NCI-H2196 treated with DMSO at 0.1 percent for 48 hours (cell line): ENCODE data around the gene CUZD1.
"Not testable (repeated sequence)": the region's sequence is repeated elsewhere in the genome, so short reads cannot be mapped to it uniquely, and the experiment has no call there.

Experiments used
- DNase-seq: peaks from one replicate; lab custom pipeline; 2025; ENCODE audit not compliant: unreplicated experiment; lab: John Stamatoyannopoulos, UW

The CUZD1 gene

GRCh38 chr10:122845783-122846332 is at the start of gene CUZD1:
CUZD1 (minus strand) TSS chr10:122845857; CDS start chr10:122845843, 14 bp downstream.
- no peak for DNase-seq

- no peak for DNase-seq
Measured at GRCh38 chr10:122894261-122894944, 48.7 kb upstream of the CUZD1 start.

- no peak for DNase-seq
Measured at GRCh38 chr10:122884166-122884565, 38.5 kb upstream of the CUZD1 start.

- no peak for DNase-seq
Measured at GRCh38 chr10:122882766-122883165, 37.1 kb upstream of the CUZD1 start.

- no peak for DNase-seq
Measured at GRCh38 chr10:122879339-122880273, 33.9 kb upstream of the CUZD1 start, which contains the start of gene FAM24B. FAM24B (minus strand) TSS chr10:122879581; CDS start chr10:122850515, 29,066 bp downstream.

GRCh38 chr10:122878799-122879338 is 33.2 kb upstream of the CUZD1 start:
- no peak for DNase-seq

- DNase-seq: no peak
Measured at GRCh38 chr10:122877264-122877663, 31.6 kb upstream of the CUZD1 start.

GRCh38 chr10:122876467-122876855 is 30.8 kb upstream of the CUZD1 start:
- no peak for DNase-seq

GRCh38 chr10:122875843-122876466 is 30.3 kb upstream of the CUZD1 start:
- no peak for DNase-seq

GRCh38 chr10:122871947-122872346 is 26.3 kb upstream of the CUZD1 start:
- not testable (repeated sequence) for DNase-seq

- not testable (repeated sequence) for DNase-seq
Measured at GRCh38 chr10:122868768-122869167, 23.1 kb upstream of the CUZD1 start.

GRCh38 chr10:122866757-122867482 is 21.3 kb upstream of the CUZD1 start:
- DNase-seq: not testable (repeated sequence)

GRCh38 chr10:122864901-122865300 is 19.2 kb upstream of the CUZD1 start:
- no peak for DNase-seq

- DNase-seq: no peak
Measured at GRCh38 chr10:122864194-122864592, 18.5 kb upstream of the CUZD1 start.

- no peak for DNase-seq
Measured at GRCh38 chr10:122863216-122864193, 17.8 kb upstream of the CUZD1 start.

- DNase-seq: no peak
Measured at GRCh38 chr10:122861711-122862161, 16.1 kb upstream of the CUZD1 start.

GRCh38 chr10:122859527-122859926 is 13.9 kb upstream of the CUZD1 start:
- no peak for DNase-seq

- DNase-seq: not testable (repeated sequence)
Measured at GRCh38 chr10:122858042-122858441, 12.4 kb upstream of the CUZD1 start.

GRCh38 chr10:122856902-122857301 is 11.2 kb upstream of the CUZD1 start:
- no peak for DNase-seq
